H1 (cell line): ENCODE results near the gene KRT13. TPM values are rescaled to one million over a fixed set of nuclear protein-coding genes. Genes with fewer than 3 reads are reported as not detected.

Source experiments
- CTCF ChIA-PET: fragments of 300-600 bp; sonication (Branson Sonifier 250); formaldehyde crosslinking; loops from one replicate; lab custom pipeline; 2021; ENCODE audit not compliant: partially characterized antibody; lab: Charles Lee
- POLR2A ChIA-PET: fragments of 300-600 bp; sonication (Branson Sonifier 250); formaldehyde crosslinking; loops from one replicate; lab custom pipeline; 2021; ENCODE audit warnings: inconsistent platforms; ENCODE audit not compliant: partially characterized antibody; lab: Charles Lee
- DNase-seq, 2 experiments: peaks; one replicate each; pipeline versions ENCODE4 v3.0.0 to v3.0.0-alpha.2; 2010 to 2022; ENCODE audit warnings: low spot score in 2 of 2, low read depth in 1 of 2, mixed read lengths in 1 of 2
- FAIRE-seq: peaks from 2 replicates; lab custom pipeline; 2011; peaks lifted over from hg19 to GRCh38; lab: Jason Lieb, UNC
- H2AFZ ChIP-seq: 2 replicates; pipeline ENCODE4 v1.8.1; 2012; ENCODE audit warnings: low read length, inconsistent platforms
- H2AK5ac ChIP-seq: 2 replicates; pipeline ENCODE4 v1.6.1; 2013; ENCODE audit warnings: low read depth, low read length
- H2BK120ac ChIP-seq: replicated peaks from 2 replicates; pipeline ENCODE3; 2013; ENCODE audit warnings: low read depth, low read length, inconsistent platforms
- H2BK12ac ChIP-seq: 2 replicates; pipeline ENCODE4 v1.6.1; 2013; ENCODE audit warnings: low read depth, low read length
- H2BK15ac ChIP-seq: 2 replicates; pipeline ENCODE4 v1.6.1; 2013; ENCODE audit warnings: low read length
- H2BK20ac ChIP-seq: 2 replicates; pipeline ENCODE4 v1.6.1; 2013; ENCODE audit warnings: low read length
- H2BK5ac ChIP-seq: 2 replicates; pipeline ENCODE4 v1.6.1; 2013; ENCODE audit warnings: low read depth, low read length
- H3K14ac ChIP-seq: 2 replicates; pipeline ENCODE4 v1.6.1; 2013; ENCODE audit warnings: inconsistent platforms; ENCODE audit not compliant: insufficient read length
- H3K18ac ChIP-seq: 2 replicates; pipeline ENCODE4 v1.6.1; 2013; ENCODE audit warnings: low read length; ENCODE audit errors: extremely low read depth
- H3K23ac ChIP-seq: 2 replicates; pipeline ENCODE4 v1.6.1; 2013; ENCODE audit warnings: inconsistent platforms; ENCODE audit not compliant: insufficient read length
- H3K23me2 ChIP-seq: 2 replicates; pipeline ENCODE4 v1.6.1; 2013; ENCODE audit warnings: low read depth, low read length
- H3K27ac ChIP-seq: 2 replicates; pipeline ENCODE4 v1.6.1; 2011; ENCODE audit warnings: low read depth, low read length, inconsistent platforms
- H3K27me3 ChIP-seq, 4 experiments: replicated peaks in 1 of 4; 1 replicate in 1 of 4; 2 replicates in 3 of 4; pipeline versions ENCODE4 v1.6.1 to v1.8.1; 2011 to 2013; ENCODE audit warnings: low read length in 3 of 4, mild to moderate bottlenecking in 3 of 4, inconsistent platforms in 2 of 4, mixed read lengths in 2 of 4, moderate library complexity in 1 of 4; ENCODE audit not compliant: control insufficient read depth in 3 of 4, insufficient read depth in 3 of 4; ENCODE audit errors: extremely low read depth in 1 of 4
- H3K36me3 ChIP-seq, 4 experiments: 2 replicates each; pipeline versions ENCODE4 v1.6.1 to v1.8.1; 2011 to 2013; ENCODE audit warnings: mild to moderate bottlenecking in 4 of 4, low read length in 3 of 4, moderate library complexity in 2 of 4, control low read depth in 1 of 4, inconsistent platforms in 1 of 4; ENCODE audit not compliant: insufficient read depth in 4 of 4, control insufficient read depth in 2 of 4
- H3K4ac ChIP-seq: replicated peaks from 2 replicates; pipeline ENCODE3; 2013; ENCODE audit warnings: low read length, low read depth, mixed read lengths, inconsistent platforms; ENCODE audit not compliant: insufficient read length
- H3K4me1 ChIP-seq, 4 experiments: replicated peaks in 1 of 4; 1 replicate in 1 of 4; 2 replicates in 3 of 4; pipeline versions ENCODE4 v1.6.1 to v1.8.1; 2011 to 2013; ENCODE audit warnings: low read length in 3 of 4, inconsistent platforms in 2 of 4, mixed read lengths in 1 of 4; ENCODE audit not compliant: insufficient read depth in 4 of 4, control insufficient read depth in 3 of 4
- H3K4me2 ChIP-seq, 2 experiments: 2 replicates each; pipeline versions ENCODE4 v1.6.1 to v1.8.1; 2011 to 2013; ENCODE audit warnings: low read depth in 2 of 2, low read length in 2 of 2, control low read depth in 1 of 2, inconsistent platforms in 1 of 2, mild to moderate bottlenecking in 1 of 2; ENCODE audit not compliant: insufficient read depth in 1 of 2
- H3K4me3 ChIP-seq, 4 experiments: fragments of 200-600, 300-600 bp in 1 of 4; sonication (generic), shearing (Covaris generic), sonication (Bioruptor Twin) in 1 of 4; 2 replicates each; pipeline versions ENCODE4 v1.5.1 to v1.8.1; 2011 to 2016; ENCODE audit warnings: low read length in 4 of 4, low read depth in 3 of 4, control low read depth in 2 of 4, inconsistent platforms in 2 of 4, mild to moderate bottlenecking in 2 of 4, mixed read lengths in 1 of 4, moderate library complexity in 1 of 4; ENCODE audit not compliant: insufficient read depth in 2 of 4; ENCODE audit errors: extremely low read depth in 1 of 4
- H3K56ac ChIP-seq: replicated peaks from 2 replicates; pipeline ENCODE3; 2013; ENCODE audit warnings: low read depth, mild to moderate bottlenecking, mixed read lengths, low read length, inconsistent platforms; ENCODE audit not compliant: insufficient read length
- H3K79me1 ChIP-seq: 2 replicates; pipeline ENCODE4 v1.6.1; 2013; ENCODE audit warnings: low read depth, low read length, control low read depth
- H3K79me2 ChIP-seq, 2 experiments: 2 replicates each; pipeline versions ENCODE4 v1.6.1 to v1.8.1; 2012 to 2013; ENCODE audit warnings: low read length in 2 of 2, mild to moderate bottlenecking in 2 of 2, inconsistent platforms in 1 of 2; ENCODE audit not compliant: insufficient read depth in 2 of 2, control insufficient read depth in 1 of 2
- H3K9ac ChIP-seq, 4 experiments: replicated peaks in 1 of 4; 1 replicate in 1 of 4; 2 replicates in 3 of 4; pipeline versions ENCODE4 v1.6.1 to v1.8.1; 2011 to 2013; ENCODE audit warnings: low read depth in 3 of 4, low read length in 3 of 4, control low read depth in 2 of 4, mild to moderate bottlenecking in 2 of 4, moderate library complexity in 2 of 4, inconsistent platforms in 1 of 4; ENCODE audit errors: extremely low read depth in 1 of 4
- H3K9me3 ChIP-seq, 2 experiments: 2 replicates each; pipeline versions ENCODE4 v1.6.1 to v1.8.1; 2012 to 2013; ENCODE audit warnings: mild to moderate bottlenecking in 2 of 2, moderate library complexity in 2 of 2, control low read depth in 1 of 2, inconsistent platforms in 1 of 2, low read depth in 1 of 2, low read length in 1 of 2, mixed read lengths in 1 of 2; ENCODE audit not compliant: insufficient read depth in 2 of 2
- H4K20me1 ChIP-seq, 2 experiments: replicated peaks in 1 of 2; 2 replicates each; pipeline versions ENCODE3 to v1.8.1; 2011 to 2013; ENCODE audit warnings: inconsistent platforms in 2 of 2, low read length in 2 of 2, mild to moderate bottlenecking in 1 of 2; ENCODE audit not compliant: insufficient read depth in 2 of 2, control insufficient read depth in 1 of 2
- H4K5ac ChIP-seq: 2 replicates; pipeline ENCODE4 v1.6.1; 2013; ENCODE audit warnings: low read length, low read depth, mixed read lengths, inconsistent platforms; ENCODE audit not compliant: insufficient read length
- H4K8ac ChIP-seq: 2 replicates; pipeline ENCODE4 v1.8.0; 2013; ENCODE audit warnings: mild to moderate bottlenecking, moderate library complexity, low read length, inconsistent platforms; ENCODE audit not compliant: insufficient read depth; ENCODE audit errors: extremely low read depth
- H4K91ac ChIP-seq: replicated peaks from 2 replicates; pipeline ENCODE3; 2013; ENCODE audit warnings: low read length, mixed read lengths, inconsistent platforms; ENCODE audit not compliant: insufficient read length
- CREB1 ChIP-seq: IDR thresholded peaks from 2 replicates; pipeline ENCODE4 v1.6.1; 2012; ENCODE audit warnings: inconsistent platforms
- GABPA ChIP-seq: IDR thresholded peaks from 2 replicates; pipeline ENCODE4 v1.6.1; 2011; ENCODE audit warnings: mild to moderate bottlenecking, low read length, moderate library complexity, borderline replicate concordance; ENCODE audit not compliant: insufficient read depth
- POLR2AphosphoS5 ChIP-seq: IDR thresholded peaks from 2 replicates; pipeline ENCODE4 v1.6.1; 2011; ENCODE audit warnings: low read depth, low read length
- RBBP5 ChIP-seq: IDR thresholded peaks from 2 replicates; pipeline ENCODE4 v1.7.1; 2012; ENCODE audit warnings: low read depth, mild to moderate bottlenecking, inconsistent platforms, low read length, moderate library complexity, borderline replicate concordance
- RNF2 ChIP-seq: fragments of 200-900, 300-1000 bp; sonication (generic); IDR thresholded peaks from 2 replicates; pipeline ENCODE4 v1.7.1; 2016; ENCODE audit warnings: borderline replicate concordance, low read depth, mild to moderate bottlenecking, antibody characterized with exemption, low read length; ENCODE audit not compliant: poor library complexity, severe bottlenecking; ENCODE audit errors: missing control alignments
- SIRT6 ChIP-seq: IDR thresholded peaks from one replicate; pipeline ENCODE4 v1.7.1; 2012; ENCODE audit warnings: low read length, inconsistent platforms
- SP1 ChIP-seq: IDR thresholded peaks from 2 replicates; pipeline ENCODE4 v1.6.1; 2011; ENCODE audit warnings: low read depth, low read length
- SRF ChIP-seq: IDR thresholded peaks from 2 replicates; pipeline ENCODE4 v1.6.1; 2011; ENCODE audit warnings: mild to moderate bottlenecking, low read depth, low read length, moderate library complexity
- TAF1 ChIP-seq: IDR thresholded peaks from 2 replicates; pipeline ENCODE4 v1.6.1; 2011; ENCODE audit warnings: mild to moderate bottlenecking, low read depth, low read length
- TCF12 ChIP-seq: IDR thresholded peaks from 2 replicates; pipeline ENCODE4 v1.6.1; 2011; ENCODE audit warnings: low read depth, mild to moderate bottlenecking, low read length
- ZNF274 ChIP-seq: IDR thresholded peaks from 2 replicates; pipeline ENCODE4 v1.7.0; 2012; ENCODE audit warnings: low read length, borderline replicate concordance; ENCODE audit errors: extremely low read depth
- WGBS, 2 experiments: shearing (Covaris generic) in 1 of 2; methylation state at CpG; one replicate each; pipeline versions ENCODE4 v1.1.6 to v1.1.7; 2013 to 2015; ENCODE audit warnings: low lambda C conversion rate in 2 of 2, mixed read lengths in 2 of 2, inconsistent platforms in 1 of 2, low coverage in 1 of 2, missing lambda C conversion rate in 1 of 2; ENCODE audit not compliant: insufficient replicate concordance in 2 of 2, insufficient coverage in 1 of 2, insufficient read length in 1 of 2; ENCODE audit errors: extremely low coverage in 1 of 2, missing lambda C conversion rate in 1 of 2; 5-methylcytosine and 5-hydroxymethylcytosine counted together
- polyA plus RNA-seq, 7 experiments: library from polyadenylated mRNA; depleted of rRNA in 3 of 7; stranded (reverse) in 5 of 7; unstranded in 2 of 7; fragments of >200 nt in 5 of 7; fragments of 200-250 nt in 2 of 7; gene quantifications; 1 replicate in 5 of 7; 2 replicates in 1 of 7; 4 replicates in 1 of 7; pipeline versions ENCODE4 v1.2.1 to v1.2.3, GENCODE V29; 2011 to 2013; ENCODE audit warnings: missing spikeins in 2 of 7, mixed read lengths in 2 of 7
- total RNA-seq: library from RNA; stranded (reverse); fragmentation: NEBNext Ultra II Directional; extraction: Animal tissue kit (Norgen Biotek cat#: 25700); gene quantifications from 2 replicates; pipeline ENCODE4 v1.2.1, GENCODE V29; 2021

KRT13 gene
- total and polyA plus RNA-seq, 2 of the 8 experiments (the other 6 are each of a cell fraction or from before 2014, with no cell fraction given) = 0.09 TPM; not detected in 1

- Histone ChIP-seq H2AFZ (no peak overlapping the region), H3K9me3 (no peaks in the 10 kb centered on the region), H2BK15ac (peak overlapping the region; percentile 61; the same call in 1 of the 2 replicates), H3K23me2 (no peaks in the 10 kb centered on the region; the same call in 1 of the 2 replicates), H3K79me1 (no peaks in the 10 kb centered on the region), H3K27ac (no peak overlapping the region), H2BK12ac (no peak overlapping the region), H3K18ac (no peak overlapping the region), H3K56ac (no peak overlapping the region), H3K4me3 (no peak overlapping the region), H3K4ac (no peak overlapping the region), H4K20me1 (no peaks in the 10 kb centered on the region), H3K9ac (no peak overlapping the region), H3K36me3 (no peaks in the 10 kb centered on the region), H3K4me2 (no peak overlapping the region), H4K91ac (no peak overlapping the region), H2AK5ac (no peak overlapping the region), H3K79me2 (no peaks in the 10 kb centered on the region), H2BK120ac (no peak overlapping the region), H3K23ac (no peak overlapping the region), H3K14ac (no peak overlapping the region), H2BK5ac (no peak overlapping the region), H4K5ac (no peak overlapping the region), H2BK20ac (no peak overlapping the region), H3K4me1 (peaks cover 6 to 22% (median 12%) of the 10 kb centered on the region in 4 experiments), H3K27me3 (no peaks in the 10 kb centered on the region; a peak in 1 of 7 replicates), H4K8ac (no peak overlapping the region; the same call in 1 of the 2 replicates)
- no peak for FAIRE-seq
- ChIA-PET POLR2A (interaction anchor here (1.4 kb wide), 1 partner anchor 155 kb away, joined by 4 read pairs; the partner anchor contains the start of gene EIF1), CTCF (interaction anchor here (0.9 to 7.4 kb wide), 7 partner anchors 10 to 130 kb away, joined by 3 to 79 read pairs (median 5); no protein-coding TSS in a partner anchor)
- DNase-seq = no peak
- no peak for TF ChIP-seq POLR2AphosphoS5
- no peak for TF ChIP-seq RBBP5
- no peak for TF ChIP-seq GABPA
- TF ChIP-seq ZNF274 = no peak
- TF ChIP-seq TAF1 = no peak
- no peak for TF ChIP-seq RNF2
- no peak for TF ChIP-seq SP1
- TF ChIP-seq CREB1 = no peak
- TF ChIP-seq TCF12 = no peak
- no peak for TF ChIP-seq SIRT6
- TF ChIP-seq SRF = no peak
- 88% methylated on average over 9 of the region's 9 CpGs; no CpG with 5 or more reads in 1 of the 2 experiments for WGBS, 2 experiments
Observed at GRCh38 chr17:41532947-41533570, 27.6 kb upstream of the KRT13 start.
